Stimulated activated CD4-positive, alpha-beta T cell treated with anti-CD3 and anti-CD28 coated beads, TNF-alpha, amount 100 ng/mL, for 1 hour (primary cell): ENCODE results near the gene TRIO.

ENCODE experiments used
- DNase-seq, 3 donors: peaks; one replicate each; pipeline ENCODE4 v3.0.0-alpha.2; 2020; ENCODE audit warnings: low read depth in 3 of 3, low spot score in 1 of 3

TRIO gene

DNA sequence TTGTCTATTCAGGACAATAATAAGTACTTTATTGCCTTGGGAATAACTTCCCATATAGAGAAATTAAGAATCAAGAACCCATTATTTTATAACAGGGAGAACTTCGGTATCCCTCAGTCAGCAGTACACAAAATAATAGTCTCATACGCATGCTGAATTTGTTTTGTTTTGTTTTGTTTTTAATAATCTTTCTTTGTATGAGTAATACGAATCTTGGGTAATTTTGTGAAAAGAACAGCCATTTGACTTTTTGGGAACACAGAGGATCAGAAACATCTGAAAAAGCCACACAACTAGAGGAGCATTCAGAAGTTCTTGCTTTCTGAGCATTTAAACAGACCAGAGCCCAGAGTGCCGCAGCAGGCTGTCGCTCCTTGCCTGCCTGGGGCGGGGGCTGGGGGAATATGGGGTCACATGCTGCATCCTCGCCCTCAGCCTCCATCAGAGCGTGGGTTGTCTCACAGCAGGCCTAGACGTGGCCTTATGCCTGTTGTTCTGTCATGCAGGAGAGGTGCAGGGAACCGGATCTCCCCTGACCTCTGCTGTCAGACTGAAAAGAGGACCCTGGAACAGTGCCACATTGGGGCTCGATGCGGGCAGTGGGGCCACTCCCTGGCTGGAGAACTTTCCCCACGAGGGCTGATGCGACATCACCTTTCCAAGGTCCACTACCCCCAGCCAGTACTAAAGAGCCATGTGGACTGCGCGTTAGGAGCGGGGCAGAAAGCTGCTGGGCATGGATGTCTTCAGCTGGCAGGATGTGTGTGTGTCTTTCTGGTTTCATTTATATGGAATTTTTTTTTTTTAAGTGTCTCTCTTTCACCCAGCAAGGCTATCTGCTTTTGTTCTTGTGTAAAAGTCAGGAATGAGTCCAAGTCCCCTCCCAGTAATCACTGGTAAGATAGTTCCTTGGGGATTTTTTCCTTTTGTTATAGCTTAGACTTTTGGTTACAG is 305.1 kb downstream of the TRIO start:
- DNase-seq = no peak

DNA sequence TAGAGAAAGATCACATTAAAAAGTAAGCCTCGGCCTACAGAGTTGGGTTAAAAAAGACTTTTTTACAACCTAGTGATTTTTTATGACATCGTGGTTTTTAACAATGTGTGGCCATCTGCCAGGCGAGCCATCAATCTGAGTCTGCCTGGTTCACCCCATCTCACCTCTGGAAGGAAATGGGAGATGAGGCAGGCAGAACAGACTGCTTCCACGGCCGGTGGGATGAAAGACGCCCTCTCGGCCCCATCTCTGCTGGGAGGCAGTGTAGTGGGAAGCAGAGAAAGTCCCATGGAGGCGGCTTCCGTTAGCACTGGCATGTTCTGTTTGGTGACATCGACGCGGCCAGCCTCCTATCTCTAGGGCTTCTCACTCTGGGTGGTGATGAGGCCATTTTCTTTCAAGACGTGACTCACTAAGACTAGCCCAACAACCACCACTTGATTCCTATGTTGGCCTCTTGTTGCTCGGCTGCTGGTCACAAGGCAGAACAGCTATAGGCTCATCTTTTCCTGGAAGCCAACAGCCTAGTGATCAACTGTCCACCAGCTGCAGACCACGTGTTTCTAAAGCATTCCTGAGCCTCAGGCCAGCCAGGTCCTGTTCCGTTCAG is 306.0 kb downstream of the TRIO start:
- DNase-seq = no peak

DNA sequence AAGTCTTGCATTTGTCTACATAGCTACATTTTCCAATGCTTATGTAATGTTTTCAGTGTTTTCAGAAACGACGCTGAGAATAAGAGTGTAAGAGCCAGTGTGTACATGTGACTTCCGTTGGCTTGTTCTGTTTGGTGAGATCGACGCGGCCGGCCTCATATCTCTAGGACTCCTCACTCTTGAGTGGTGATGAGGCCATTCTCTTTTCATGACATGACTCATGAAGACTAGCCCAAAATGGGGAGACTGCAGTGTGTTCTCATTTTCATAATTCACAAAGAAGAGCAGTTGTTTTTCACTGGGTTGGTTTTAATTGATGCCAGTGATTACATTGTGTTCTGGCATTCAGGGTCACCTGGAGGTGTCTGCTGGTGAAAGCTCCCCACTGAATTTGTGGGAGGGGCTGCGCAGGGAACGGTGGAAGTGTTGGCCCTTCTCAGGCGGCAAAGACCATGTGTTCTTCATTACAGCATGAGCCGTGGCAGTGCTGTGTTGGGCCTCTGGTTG is 306.9 kb downstream of the TRIO start:
- no peak for DNase-seq

DNA sequence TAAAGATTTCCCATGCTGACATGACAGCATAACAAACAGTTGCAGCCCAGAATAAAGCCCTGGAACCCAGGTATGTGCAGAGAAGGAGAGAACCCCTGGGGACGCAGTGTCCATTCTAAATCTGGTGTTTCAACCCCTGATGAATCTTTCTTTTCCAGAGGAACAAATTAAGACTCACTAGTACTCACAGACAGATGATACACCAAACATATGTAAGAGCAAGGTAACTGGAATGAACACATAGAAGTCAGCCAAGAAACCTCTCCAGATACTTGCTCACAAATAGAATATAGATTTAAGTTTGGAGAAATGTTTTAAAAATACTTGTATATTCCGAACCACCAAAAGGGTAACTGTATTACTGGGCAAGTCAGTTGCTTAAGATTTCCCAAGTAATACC is 307.6 kb downstream of the TRIO start:
- no peak for DNase-seq

DNA sequence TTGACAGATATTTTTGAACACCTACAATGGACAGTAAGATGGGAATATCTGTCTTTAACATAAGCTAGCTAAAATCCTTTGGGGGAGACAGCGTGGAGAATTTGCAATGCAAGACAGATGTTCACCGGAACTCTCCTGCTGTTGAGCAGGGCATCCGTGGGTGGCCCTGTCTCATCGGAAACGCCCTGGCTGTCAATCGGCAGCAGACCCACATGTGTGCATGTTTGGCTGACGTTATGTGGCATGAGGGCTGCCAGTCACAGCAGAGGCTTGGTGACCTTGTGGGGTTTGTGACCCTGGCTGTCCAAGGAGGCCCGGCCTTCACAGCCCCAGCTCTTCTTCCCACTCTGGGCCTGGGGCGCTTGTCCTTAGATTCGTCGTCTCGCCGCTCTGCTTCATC is 308.7 kb downstream of the TRIO start:
- DNase-seq = no peak

DNA sequence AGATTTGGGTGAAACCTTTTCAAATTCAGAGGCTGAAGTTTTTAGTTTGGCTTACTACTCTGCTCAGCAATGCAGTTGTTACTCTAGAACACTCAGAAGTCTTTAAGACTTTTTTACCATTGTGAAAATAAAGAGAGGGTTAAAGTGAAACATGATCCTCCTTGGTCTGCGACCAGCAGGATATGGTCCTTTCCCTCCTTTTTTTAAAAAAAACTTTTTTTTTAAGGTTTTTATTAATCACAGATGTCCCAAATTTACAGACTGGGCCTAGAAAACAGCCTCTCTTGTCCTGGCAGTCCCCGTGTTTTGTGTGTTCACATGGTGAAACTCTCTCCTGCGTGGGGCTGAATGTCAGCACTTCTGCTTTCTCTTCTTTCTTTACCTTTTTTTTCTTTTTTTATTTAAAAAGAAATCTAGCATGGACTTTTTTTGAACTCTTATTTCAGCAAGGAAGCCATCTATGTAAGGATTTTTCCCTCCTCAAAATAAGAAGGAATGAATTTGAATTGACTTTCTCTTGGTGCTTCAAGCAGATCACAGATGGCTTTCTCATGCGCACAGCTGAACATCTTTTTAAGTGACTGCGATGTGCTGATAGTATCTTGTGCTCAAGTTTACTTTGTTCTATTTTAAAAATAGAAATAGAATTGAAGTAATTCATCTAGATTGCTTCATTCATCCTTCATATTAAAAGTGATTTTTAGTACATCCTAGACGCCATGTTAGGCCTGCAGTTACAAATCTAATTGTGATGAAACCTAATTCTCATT is 309.7 kb downstream of the TRIO start:
- DNase-seq = no peak

DNA sequence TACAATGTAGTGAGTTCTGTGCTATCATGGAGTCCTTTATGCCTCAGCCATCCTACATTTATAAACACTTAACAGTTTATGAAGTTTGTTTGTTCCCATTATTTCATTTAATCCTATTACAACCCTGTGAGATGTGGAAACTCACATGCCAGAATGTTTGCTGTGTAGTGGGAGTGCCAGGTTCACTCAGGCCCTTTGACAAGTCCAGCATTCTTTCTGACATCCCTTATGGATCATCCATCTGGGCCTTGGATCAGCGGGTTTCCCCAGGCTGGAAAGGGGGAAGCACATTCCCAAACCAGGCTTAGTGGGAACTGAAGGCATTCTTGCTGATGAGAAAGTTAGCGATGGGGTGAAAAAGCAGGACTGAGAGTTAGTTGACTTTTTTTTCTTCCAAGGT is 310.3 kb downstream of the TRIO start:
- DNase-seq = no peak

DNA sequence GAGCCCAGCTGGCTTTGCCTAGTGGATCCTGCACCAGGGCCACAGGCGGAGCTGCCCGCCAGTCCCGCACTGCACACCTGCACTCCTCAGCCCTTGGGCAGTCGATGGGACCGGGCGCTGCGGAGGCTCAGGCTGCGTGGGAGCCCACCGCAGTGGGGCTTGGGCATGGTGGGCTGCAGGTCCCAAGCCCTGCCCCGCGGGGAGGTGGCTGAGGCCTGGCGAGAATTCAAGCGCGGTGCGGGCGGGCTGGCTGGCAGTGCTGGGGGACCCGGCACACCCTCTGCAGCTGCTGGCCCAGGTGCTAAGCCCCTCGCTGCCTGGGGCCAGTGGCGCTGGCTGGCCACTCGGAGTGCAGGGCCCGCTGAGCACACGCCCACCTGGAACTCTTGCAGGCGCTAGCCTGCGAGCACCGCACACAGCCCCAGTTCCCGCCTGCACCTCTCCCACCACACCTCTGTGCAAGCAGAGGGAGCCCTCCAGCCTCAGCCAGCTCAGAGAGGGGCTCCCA is 312.7 kb downstream of the TRIO start:
- no peak for DNase-seq

DNA sequence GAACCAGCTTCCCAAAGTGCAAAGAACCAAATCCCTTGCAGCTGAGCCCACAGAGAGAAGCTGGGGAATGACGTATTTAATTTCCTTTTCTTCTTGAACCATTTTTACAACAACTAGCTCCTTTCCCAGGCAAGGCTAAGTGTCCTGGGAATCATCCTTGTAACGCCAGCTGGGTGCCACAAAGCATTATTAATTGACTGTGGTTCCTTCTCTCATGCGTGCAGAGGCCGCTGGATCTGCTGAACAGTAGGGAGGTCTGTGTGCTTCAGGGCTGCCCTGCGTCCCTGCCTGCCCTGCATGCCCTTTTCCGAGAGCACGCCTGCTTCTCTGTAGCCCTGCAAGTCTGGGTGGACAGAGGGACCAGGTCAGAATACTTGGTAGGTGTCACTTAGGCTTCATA is 314.3 kb downstream of the TRIO start:
- DNase-seq = no peak

DNA sequence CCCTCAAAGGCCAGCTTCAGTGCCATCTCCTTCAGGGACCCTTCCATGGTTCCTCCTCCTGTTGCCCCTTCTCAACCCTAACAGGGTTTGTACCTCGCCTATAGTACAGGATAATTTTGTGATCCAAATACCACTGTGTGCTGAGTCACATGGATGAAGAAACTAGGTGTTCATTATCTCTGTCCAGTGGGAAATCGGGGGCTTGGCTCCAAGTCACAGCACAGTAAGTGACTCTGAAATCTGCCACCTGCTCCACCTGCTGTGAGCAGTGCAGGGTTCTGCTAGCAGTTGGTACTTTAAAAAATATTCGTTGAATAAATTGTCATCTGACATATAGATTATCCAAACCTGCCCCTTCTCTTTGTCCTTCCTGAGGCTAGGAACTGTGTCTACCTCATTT is 315.3 kb downstream of the TRIO start:
- DNase-seq = no peak

DNA sequence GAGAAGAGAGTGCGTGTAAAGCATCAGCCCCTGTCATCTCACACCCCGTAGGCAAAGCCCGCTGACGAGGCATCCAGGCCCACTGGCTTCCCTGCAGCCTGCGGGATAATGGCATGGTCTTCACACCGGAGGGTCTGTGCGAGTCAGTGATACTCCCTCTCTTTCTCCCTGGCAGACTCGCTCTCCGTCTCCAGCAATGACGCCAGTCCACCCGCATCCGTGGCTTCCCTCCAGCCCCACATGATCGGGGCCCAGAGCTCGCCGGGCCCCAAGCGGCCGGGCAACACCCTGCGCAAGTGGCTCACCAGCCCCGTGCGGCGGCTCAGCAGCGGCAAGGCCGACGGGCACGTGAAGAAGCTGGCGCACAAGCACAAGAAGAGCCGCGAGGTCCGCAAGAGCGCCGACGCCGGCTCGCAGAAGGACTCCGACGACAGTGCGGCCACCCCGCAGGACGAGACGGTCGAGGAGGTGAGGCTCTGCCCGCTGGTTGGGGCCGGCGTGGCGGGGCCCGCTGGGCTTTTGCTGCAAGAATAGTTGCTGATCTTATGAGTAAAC is 317.8 kb downstream of the TRIO start:
- DNase-seq = no peak

DNA sequence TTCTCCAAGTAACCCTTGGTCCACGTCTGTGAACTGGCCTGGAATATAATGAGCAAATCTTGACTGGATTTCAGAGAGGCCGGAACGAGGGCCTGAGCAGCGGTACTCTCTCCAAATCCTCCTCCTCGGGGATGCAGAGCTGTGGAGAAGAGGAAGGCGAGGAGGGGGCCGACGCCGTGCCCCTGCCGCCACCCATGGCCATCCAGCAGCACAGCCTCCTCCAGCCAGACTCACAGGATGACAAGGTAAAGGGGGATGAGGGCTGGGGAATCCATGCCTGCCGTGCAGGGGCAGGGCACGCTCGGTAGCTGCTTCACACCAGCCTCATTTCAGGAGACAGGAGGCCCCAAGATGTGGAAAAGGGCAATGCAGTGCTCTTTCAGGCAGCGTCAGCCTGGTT is 319.5 kb downstream of the TRIO start:
- no peak for DNase-seq

DNA sequence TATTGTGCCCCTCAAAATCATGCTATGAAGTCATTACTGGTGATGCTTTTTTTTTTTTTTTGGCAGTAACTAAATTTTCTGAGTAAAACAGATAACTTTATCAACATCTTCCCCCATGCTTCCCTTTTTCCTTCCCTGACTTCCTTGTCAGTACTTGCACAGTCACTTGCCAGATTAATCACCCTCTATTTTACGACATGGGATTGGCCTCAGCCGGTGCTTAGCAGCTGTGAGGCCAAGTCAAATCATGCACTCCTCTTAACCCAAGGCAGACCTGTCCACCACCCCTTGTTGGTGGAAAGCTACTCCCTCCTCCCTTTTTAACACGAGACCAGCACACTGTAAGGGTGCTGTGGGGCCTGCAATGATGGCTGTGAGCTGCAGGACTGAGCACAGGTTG is 320.5 kb downstream of the TRIO start:
- DNase-seq = no peak

DNA sequence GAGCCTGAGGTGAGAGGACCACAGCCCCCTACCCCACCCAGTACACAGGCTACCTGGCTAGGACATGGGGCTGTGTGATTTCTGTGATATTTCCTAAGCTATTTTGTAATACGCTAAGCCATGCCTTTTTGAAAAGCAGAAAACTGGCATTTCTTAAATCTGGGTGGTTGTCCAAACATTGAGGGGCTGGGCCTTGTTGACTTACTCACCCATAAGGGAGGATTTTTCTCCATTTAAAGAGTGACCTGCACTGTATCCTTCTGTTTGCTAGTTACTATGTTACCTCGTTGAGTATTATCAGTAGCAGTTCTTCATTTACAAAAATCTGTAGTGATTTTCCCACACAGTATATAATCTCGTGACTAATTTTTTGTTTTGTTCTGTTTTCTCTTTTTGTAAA is 321.0 kb downstream of the TRIO start:
- no peak for DNase-seq

DNA sequence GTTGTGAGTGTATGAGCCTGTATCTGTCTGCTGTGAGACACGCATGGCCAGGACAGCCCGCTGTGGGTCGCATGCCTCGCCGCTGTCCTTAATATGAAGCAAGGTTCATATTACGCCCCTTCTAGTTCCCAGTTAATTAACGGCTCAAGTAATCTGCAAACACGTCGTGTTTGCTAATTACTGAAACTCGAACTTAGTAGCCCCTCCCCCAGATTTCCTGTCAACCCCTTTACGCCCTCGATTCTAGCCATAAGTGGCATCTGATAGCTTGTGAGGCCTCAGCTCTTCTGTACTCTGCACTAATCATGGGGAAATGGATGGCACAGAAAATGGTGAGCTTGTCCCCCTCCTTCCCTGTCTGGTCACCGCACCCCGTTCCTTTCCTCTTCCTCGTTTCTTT is 321.5 kb downstream of the TRIO start:
- no peak for DNase-seq

DNA sequence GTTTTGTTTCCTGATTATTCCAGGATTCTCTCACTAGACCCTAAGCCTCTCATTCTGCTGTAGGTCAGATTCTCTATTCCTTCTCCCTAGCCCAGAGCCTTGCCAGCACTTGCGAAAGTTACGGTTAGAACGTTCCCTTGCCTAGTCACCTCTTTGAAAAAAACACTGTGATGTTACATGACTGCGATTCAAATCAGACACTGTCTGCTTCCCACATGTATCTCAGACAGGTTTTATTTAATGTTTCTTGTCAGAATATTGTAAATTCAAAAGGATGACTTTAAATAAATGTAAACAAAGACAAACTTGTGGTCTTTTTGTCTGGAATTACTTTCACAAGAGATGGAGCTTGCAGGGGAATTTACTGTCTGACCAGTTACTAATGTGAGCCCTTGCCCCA is 322.0 kb downstream of the TRIO start:
- no peak for DNase-seq

DNA sequence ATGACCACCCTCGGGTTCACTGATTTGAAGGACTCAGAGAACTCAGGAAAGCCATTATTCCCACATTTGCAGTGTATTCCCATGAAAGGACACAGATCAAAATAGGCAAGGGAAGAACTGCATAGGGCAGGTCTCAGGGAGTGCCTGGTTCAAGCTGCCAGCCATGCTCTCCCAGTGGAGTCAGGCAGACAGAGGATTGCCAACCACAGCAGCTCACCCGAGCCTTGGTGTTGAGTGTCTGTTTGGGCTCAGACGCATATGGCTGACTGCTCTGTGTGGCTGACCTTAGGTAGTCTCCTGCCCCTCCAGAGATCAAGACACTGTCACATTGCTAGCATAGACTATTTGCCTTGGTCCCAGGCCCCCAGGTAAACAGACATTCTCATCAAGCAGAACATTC is 322.6 kb downstream of the TRIO start:
- no peak for DNase-seq

DNA sequence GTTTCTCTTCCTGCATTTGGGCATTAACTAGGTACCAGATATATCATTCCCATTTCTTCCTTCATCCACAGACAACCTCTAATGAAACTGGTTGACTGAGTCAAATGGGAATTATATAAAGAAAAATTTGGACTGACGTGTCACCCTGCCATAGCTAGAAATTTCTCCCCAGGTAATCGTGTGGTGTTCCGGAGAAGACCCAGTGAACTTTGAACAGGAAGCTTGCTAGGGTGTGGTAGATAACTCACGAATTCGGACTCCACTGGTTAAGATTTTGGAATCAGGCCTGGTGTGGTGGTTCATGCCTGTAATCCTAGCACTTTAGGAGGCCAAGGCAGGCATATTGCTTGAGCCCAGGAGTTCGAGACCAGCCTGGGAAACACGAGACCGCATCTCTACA is 324.1 kb downstream of the TRIO start:
- DNase-seq = no peak

DNA sequence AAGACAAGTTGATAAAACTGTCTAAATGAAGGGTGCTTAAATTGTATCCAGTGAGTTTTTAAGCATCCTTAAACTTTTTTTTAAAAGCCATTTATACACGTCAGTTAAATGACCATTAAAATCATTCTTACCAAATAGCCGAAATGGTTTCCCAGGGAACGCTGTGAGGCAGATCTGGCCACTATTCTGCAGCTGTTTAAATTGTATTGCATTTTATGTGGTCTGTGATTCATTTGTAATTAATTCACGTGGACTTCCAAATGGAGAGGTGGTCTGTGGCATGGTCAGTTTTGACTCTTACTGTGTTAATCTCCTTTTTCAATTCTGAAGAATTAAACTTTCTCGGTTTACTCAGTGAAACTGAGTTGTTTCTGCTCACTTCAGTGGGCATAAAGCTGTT is 324.7 kb downstream of the TRIO start:
- DNase-seq = no peak

DNA sequence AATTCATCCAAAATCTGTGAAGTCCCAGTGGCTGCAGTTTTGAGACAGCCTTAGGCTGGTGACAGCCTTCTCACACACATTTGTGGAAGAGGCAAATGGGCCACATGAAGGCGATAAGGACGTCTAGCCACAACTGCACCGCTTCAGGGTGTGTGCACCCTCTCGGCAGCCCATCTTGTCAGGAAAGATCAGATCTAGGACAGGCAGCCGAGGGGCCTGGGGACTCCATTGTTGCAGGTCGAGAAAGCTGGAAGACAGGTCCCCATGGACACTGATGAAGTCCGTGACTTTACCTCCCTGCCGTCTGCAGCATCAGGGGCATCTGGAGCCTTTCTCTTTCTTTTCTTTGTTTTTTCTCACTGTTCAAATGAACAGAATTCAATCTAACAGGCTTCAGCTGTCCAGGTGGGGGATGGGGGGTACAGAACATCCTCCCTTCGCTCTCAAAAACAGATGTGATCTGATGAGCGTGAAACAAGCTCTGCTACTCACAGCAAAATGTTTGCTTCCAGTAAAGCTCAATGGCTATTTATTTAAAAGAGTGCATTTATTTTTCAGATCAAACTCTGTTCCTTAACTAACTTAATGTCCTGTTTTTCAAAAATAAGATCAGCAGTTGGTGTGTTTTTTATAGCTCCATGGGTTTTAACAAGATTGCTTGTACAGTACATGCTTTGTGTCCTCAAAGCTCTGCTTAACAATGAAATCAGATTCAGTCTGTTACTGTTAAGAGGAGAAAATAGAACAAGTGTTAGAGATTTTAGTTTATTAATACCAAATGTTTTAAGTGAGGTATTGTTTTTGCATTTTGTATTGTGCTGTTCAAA is 326.6 kb downstream of the TRIO start:
- no peak for DNase-seq
